Bone marrow (tissue), 2 donors: ENCODE data around the gene YES1.

Source experiments
- DNase-seq, 2 donors: peaks; one replicate each; lab custom pipeline; 2025; lab: John Stamatoyannopoulos, UW

Gene YES1

DNA sequence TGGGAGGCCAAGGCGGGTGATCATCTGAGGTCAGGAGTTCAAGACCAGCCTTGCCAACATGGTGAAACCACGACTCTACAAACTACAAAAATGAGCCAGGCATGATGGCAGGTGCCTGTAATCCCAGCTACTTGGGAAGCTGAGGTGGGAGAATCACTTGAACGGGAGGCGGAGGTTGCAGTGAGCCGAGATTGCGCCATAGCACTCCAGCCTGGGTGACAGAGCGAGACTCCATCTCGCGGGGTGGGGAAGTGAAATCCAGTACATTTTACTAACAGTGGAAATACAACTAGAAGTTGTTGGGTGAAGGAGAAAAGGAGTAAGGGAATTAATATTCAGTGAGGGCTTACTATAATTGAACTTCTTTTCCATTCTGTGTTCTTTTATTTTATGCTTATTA, 86.4 kb downstream of the YES1 start:
- no peak for DNase-seq

DNA sequence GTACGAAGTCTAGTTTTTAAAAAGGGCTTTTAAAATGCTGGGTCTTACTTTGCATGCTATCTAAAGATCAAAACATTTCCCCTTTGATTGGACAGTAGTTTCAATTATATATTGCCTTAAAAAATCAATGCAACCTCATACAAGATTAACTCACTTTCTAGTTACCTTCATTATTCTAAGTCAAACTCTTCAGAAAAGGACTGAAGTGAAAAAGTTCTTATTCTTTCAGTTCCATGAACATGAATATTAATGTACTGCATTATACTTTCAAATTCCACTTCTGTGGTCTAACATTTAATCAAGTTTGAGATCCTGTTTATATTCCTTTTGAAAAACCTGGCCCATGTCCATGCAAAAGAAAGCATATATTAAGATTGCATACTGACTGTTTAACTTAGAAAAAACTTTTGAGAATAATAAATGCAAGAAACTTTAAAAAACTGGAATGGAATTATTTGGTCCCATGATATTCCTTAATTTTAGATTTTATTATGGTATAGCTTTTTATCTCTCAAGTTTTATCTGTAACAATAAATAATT, 88.4 kb downstream of the YES1 start:
- no peak for DNase-seq

DNA sequence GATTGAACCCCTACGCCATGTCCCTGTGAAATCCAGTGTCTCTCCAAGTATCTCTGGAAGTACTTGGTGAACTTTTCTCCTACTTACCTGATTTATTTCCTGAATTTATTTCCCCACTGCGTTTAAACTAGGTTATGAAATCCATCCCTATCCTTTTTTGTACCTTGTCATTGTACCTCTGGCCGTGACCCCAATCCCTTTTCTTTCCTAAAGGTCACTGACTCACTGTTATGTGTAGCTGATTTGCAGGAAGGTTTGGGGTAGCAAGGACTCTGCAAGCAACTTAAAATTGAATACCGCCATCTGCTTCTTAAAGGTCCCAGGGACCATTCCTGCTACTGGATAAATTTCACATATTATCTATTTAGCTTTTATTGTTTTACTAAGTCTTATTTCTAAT, 95.0 kb downstream of the YES1 start:
- DNase-seq, result no peak

DNA sequence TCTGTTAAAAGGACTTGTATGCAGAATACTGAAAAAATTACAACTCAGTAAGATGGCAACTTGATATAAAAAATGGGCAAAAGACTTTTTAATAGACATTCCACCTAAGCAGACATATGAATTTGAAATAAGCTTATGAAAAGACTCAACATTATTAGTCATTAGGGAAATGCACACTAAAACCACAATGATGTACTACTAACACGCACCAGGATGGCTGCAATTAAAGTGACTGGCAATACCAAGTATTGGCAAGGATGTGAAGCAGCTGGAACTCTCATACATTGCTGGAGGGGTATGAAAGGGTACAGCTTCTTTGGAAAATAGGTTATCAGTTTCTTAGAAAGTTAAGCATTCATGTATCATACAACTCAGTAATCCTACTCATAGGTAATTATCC, 96.4 kb downstream of the YES1 start:
- DNase-seq, result no peak

DNA sequence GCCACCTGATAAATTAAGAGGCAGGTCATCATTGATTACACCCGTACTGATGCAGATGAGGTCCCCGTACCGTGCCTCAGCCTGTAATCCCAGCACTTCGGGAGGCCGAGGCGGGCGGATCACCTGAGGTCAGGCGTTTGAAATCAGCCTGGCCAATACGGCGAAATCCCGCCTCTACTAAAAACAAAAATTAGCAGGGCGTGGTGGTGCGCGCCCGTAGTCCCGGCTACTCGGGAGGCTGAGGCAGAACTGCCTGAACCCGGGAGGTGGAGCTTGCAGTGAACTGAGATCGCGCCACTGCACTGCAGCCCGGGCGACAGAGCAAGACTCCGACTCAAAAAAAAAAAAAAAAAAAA, 98.9 kb downstream of the YES1 start:
- DNase-seq, result no peak

DNA sequence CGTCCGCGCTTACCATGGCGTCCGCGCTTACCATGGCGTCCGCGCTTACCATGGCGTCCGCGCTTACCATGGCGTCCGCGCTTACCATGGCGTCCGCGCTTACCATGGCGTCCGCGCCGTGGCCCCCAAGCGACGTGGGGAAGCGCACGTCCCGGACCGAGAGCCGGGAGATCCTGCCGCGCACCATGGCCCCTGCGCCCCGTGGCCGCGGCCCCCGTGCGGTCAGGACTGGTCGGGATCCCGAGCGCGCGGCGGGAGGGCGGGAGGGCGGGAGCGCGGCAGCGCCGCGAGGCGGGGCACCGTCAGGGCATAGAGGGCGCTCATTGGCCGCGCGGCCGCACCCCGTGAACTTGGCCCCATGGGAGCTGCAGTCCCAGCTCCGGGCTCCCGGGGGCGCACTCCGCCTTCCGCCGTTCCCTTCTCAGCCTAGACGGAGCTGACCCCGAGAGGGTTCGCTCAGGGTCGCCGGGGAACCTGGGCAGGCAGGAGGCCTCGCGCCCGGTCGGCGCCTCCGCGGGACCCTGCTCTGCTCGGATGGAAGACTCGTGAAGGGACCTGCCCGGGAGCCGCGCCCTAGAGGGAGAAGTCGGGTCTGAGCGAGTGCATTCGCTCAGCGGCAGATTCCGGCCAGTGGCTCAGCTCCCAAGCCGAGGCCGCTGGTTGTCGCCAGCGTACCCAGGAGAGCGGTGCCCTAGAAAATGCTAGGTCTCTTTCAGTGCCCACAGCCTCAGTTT, 99.5 kb downstream of the YES1 start, which contains the start of gene ENOSF1:
Gene ENOSF1 (minus strand): TSS at position 230 of the 734 bp plus-strand sequence. CDS start 43 bp downstream, at position 187.
- DNase-seq, result peak; percentile 41 to 59

DNA sequence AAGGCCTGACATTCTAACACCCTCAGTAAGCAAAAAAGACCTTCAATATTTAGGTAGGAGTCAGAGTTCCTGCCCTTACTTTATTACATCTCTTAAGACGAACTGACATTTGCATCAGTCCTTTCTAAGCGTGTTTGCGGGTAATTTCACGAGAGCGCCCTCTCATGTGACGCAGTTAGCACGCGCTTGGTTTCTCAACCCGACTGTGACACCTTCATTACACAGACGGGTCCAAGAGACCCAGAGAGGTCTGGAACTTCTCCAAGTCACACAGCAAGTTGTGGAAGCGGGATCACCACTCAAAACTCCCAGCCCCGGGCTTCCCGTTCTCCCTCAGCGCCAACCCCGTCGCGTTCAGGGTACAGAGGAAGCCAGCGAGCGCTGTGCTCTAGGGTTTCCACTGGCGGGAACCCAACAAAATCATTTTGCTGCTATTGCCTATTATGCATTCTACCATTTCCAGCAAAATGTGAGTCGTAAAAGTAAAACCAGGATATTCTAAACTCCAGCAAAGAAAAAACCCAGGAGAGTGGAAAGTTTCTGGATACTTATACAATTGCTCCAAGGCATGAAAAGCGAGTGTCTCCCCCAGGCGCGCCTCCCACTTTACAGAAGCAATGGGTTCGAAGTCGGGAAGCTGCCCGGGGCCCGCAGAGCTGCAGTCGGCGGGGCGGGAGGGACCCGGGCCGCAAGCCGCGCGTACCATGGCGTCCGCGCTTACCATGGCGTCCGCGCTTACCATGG, 100.2 kb downstream of the YES1 start:
- peak; percentile 28 to 47 for DNase-seq

DNA sequence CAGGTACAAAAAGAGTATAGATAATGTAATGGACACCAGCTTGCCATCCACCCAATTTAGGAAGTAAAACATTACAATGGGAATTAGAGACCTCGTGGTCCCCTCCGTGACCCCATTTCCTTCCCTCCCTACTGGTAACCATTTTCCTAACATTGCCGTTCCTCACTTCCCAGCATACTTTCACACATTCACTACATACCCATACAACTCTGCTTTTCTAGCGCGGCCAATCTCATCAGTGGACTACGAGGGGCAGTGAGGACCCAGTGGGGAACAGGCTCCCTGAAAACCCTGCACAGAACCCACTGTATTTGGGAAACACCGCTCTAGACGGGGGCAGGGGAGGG, 100.8 kb downstream of the YES1 start:
- DNase-seq, result peak in 1 of 2 donors; percentile 47

DNA sequence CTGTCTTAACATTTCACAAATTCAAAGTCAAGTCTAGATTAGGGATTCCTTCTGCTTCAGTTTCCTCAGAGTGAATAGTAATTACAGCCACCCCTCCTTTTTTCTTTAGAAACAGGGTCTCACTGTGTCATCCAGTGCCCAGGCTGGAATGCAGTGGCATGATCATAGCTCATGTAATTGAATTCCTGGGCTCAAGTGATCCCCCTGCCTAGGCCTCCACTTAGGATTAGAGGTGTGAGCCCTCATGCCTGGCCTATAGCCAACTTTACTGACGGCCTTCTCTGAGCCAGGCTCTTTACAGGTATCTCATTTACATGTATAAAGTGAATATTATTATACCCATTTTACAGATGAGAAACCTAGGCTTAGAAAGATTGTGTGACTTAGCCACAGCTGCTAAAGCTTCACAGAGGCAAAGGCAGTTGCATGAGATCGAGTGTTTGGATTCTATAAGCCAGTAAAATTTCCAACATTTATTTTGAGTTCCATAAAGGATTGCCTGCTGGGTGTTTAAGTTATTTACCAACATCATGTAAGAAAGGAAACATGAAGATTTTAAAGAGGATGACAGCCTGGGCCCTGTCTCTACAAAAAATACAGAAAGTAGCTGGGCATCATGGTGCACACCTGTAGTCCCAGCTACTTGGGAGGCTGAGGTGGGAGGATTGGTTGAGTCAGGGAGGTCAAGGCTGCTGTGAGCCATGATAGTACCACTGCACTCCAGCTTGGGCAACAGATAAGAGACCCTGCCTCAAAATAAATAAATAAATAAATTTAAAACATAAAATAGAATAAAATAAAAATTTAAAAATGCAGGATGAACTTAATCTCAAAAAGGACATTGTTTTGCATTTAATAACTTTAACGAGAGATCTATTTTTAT, 101.4 kb downstream of the YES1 start:
- no peak for DNase-seq

DNA sequence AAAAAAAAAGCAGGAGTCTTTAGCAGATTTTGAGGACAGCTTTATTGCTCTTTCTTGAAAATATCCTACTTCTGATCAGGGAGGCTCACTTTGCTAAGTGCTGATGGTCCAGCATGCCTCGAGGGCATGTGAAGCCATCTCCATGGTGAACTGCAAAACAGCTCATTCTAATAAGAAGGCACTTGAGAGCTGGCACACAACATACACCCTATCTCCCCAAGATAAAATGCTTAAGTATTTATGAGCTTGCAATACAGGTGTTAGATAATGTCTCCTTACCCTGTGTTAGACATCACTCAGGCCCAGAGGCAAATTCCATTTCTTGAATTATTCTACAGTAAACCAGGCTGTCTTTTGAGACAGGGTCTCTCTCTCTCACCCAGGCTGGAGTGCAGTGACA, 102.3 kb downstream of the YES1 start:
- DNase-seq, result no peak

DNA sequence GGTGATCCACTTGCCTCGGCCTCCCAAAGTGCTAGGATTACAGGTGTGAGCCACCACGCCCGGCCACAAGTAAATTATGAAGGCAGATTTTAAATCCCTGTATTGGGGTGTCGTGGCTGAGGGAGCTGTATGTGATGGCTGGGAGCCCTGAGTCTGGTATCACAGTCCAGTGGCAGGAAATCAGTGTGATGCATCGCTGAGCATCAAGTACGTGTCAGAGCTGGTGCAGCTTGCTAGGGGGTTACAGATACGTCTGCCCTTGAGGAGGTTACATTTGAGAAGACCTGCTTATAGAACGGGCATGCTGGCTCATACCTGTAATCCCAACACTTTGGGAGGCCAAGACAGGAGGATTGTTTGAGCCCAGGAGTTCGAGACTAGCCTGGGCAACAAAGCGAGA, 103.9 kb downstream of the YES1 start:
- DNase-seq, result no peak

DNA sequence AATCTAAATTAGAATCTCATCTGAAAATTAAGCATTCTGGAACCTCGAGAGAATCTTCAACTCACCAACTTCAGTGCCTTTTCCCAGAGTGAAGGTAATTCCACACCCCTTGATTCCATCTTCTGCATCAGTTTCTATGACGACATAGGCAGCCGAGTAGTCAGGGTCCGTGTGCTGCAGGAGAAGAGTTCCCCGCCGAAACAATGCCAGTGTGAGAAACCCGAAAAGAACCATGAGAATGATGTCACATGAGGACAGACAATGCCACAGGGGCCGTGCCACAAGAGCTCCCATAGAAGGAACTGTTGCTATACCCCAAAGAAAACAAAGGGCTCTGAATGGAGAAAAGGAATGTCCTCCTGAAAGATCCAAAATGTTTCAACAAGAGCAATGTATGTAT, 105.6 kb downstream of the YES1 start:
- DNase-seq, result no peak

DNA sequence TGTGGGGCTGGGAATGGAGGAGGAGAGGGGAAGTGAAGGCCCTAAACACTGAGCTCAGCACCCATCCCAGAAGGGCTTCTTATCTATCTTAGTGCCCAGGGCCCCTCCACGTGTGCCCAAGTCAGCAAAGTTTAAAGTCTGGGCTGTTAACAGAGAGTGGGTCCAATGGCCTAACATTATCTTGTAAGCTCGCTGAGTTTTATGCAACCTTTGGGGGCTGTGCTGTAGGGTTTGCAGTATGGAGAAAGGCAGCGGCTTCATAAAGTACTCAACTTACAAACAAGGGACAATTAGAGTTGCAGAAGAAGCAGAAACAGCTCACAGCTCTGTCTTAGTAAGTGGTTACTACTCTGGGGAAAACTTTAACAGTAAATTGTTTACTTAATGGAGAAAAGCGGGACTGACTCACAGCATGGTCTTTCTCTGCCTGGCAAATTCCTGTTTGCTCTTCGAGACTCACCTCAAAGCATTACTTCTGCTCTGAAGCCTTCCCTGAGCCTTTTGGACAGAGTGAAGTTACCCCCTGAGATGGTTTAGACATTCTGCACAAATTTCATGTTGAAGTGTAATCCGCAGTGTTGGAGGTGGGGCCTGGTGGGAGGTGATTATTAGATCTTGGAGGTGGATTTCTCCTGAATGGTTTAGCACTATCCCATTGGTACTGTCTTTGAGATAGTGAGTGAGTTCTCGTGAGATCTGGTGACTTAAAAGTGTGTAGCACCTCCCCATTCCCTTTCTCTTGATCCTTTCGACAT, 108.7 kb downstream of the YES1 start:
- DNase-seq, result no peak

DNA sequence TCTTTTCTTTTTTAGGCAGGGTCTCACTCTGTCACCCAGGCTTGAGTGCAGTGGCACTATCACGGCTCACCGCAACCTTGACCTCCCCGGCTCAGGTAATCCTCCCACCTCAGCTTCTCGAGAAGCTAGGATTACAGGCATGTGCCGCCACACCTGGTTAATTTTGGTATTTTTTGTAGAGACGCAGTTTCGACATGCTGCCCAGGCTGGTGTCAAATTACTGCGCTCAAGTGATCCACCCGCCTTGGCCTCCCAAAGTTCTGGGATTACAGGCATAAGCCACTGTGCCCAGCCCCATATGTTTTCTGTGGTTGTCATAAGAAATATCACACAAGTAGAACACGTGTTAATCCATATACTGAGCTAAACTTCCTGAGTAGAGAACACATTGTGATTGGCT, 114.2 kb downstream of the YES1 start:
- DNase-seq, result no peak

DNA sequence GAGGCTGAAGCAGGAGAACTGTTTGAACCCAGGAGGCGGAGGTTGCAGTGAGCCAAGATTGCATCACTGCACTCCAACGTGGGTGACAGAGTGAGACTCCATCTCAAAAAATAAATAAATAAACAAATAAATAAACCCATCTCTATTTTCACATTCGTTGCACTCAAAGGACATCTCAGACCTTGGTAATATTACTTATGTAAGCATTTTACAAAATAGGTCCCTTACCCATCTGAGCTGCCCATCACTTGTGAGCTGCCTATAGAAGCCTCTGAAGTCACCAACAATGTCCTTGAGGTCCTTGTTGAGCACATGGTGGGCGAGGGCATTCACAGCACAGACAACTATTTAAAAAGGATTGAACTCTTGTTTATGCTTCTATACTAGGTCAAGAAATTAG, 115.0 kb downstream of the YES1 start:
- no peak for DNase-seq

DNA sequence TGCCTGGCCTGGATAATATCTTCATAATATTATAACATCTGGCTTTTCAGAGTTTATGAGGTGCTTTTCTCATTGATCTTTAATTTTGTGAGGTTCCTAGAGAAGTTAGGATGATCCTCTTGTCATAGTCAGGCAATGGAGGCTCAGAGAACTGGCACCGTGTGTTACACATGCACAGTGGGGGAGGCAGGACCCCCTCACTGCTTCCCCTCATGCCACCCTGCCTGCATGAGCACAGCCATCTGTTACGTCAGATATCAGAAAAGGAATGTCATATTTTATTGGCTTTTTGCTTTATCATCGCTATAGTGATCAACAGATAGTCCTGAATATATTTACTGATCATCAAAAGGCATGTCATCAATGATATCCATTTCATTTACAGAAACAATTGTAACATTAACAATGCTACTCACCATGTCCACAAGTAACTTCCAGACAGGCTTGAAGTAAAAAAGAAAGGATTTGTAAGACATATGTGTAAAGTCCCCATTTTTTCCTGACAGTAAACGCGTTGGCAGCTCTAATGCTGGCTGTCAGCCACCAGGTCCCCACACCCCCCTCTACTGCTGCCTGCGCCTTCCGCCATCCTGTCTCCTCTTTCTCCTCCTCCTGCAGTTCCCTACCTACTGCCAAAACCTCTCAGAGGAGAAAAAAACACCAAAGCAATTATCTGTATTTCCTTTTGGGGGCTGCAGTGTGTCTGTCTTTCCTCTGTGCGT, 118.4 kb downstream of the YES1 start:
- DNase-seq, result no peak

DNA sequence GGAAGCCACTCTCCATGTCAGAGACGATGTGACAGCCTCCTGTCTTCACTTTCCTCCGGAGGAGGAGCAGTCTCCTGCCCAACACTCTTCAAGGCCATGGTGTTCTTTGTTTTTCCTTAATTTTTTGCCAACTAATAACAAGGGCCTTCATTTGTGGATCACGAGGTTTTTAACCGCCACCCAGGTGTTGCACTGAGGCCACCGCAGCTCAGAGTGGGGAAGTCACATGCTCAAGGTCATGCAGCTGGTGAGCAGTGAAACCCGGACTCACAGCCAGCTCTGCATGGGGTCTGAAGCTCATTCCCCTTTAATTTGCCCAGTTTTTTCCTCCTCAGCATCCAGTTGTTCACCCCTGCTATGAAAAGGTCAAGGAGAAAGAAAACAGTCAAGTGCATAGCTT, 119.2 kb downstream of the YES1 start:
- no peak for DNase-seq

DNA sequence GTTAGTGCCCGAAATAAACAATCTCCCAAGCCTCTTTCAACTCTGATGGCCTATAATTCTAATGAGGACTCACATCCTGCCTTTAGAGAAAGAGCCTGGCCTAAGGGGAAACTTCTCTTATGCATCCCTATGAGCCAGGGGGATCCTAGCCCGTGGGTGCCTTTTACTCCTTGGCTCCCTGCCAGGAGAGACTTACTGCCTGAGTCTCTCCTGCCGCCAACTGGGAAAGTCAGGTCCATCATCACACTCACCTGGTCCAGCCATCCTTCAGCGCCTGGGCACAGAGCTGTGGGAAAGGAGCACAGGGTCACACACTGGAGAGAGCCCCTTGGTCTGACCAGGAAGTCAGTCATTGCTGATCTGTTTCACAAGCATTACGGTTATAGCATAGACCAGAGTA, 123.7 kb downstream of the YES1 start:
- no peak for DNase-seq

DNA sequence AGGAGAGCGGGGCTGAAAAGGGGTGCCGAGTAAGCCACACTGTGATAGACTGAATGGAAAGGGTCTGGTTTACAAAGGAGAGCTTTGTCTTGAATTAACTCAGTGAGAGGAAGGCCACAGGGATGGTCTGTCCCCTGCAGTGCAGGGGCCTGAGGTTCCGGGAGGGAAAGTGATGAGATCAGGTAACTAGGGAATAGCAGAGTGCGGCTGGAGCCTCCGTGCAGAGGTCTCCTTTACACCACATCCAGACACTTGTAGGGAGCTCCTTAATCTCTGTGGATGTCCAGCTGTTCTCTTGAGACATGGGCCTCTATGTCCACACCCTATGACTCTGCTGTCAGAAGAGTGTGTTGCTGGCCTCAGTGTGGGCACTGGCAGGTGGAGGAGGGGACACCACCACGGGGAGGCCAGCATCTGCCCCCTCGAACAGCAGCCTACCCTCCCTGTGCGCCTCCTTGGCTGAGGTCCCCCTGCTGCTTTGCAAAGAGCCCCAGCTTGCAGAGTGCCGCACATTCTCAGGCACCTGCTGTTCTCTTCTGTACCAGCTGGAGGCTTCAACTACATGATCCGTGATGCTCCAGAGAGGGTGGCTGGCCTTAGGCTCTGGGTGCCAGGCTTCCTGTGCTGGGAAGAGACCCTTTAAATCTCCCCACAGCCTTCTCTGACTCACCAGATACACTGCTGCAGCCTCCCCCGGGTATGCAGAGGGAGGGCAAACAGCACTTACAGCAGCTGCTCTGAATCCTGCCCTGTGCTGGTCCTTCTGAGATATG, 125.5 kb downstream of the YES1 start:
- no peak for DNase-seq

DNA sequence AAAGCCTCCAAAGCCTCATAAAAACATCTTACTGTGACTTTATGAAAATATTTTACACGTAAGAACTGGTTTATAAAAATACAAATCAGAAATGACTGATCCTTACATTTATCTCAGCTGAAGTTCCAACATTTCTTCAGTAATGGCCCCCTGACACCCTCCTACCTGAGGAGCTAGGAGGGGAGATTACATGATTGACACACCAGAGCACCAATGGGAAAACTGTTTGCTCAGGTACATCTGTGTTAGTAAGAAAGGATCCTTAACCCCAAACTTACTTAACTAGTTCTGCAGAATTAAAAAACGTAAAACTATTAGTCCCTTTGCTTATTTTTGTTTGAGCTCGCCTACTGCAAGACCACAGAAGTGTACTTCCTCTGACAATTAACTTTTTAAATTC, 126.6 kb downstream of the YES1 start:
- no peak for DNase-seq
